Adrenal gland (tissue), 5 donors: Measurements from ENCODE around the gene ARAP1.

Experiments used
- POLR2A ChIP-seq, 2 donors: fragments of 450-650 bp; IDR thresholded peaks; one replicate each; pipeline ENCODE4 v1.6.1; 2017; ENCODE audit warnings: antibody characterized with exemption in 2 of 2, mild to moderate bottlenecking in 2 of 2, moderate library complexity in 1 of 2
- TF ChIP-seq, protein P1 (sequence below), 6 experiments: fragments of 450-650 bp in 4 of 6; fragments of 200-600 bp in 2 of 6; sonication (generic) in 1 of 6; IDR thresholded peaks; 1 replicate in 5 of 6; 2 replicates in 1 of 6; pipeline versions ENCODE4 v1.5.1 to v1.8.0; 2016 to 2021; ENCODE audit warnings: antibody characterized with exemption in 6 of 6, mild to moderate bottlenecking in 2 of 6, moderate library complexity in 1 of 6
- donor health status: DM: no; HTN: no; CAD: no.

GRCh38 chr11:72695354-72695753 lies 56.9 kb downstream of the ARAP1 start:
- TF ChIP-seq, protein P1, sequence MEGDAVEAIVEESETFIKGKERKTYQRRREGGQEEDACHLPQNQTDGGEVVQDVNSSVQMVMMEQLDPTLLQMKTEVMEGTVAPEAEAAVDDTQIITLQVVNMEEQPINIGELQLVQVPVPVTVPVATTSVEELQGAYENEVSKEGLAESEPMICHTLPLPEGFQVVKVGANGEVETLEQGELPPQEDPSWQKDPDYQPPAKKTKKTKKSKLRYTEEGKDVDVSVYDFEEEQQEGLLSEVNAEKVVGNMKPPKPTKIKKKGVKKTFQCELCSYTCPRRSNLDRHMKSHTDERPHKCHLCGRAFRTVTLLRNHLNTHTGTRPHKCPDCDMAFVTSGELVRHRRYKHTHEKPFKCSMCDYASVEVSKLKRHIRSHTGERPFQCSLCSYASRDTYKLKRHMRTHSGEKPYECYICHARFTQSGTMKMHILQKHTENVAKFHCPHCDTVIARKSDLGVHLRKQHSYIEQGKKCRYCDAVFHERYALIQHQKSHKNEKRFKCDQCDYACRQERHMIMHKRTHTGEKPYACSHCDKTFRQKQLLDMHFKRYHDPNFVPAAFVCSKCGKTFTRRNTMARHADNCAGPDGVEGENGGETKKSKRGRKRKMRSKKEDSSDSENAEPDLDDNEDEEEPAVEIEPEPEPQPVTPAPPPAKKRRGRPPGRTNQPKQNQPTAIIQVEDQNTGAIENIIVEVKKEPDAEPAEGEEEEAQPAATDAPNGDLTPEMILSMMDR (IDR thresholded peaks at IDR 0.05), result no peak
- no peak for TF ChIP-seq POLR2A (IDR thresholded peaks at IDR 0.05)
